ENCODE measurements around the gene TRAPPC2L.

DNA sequence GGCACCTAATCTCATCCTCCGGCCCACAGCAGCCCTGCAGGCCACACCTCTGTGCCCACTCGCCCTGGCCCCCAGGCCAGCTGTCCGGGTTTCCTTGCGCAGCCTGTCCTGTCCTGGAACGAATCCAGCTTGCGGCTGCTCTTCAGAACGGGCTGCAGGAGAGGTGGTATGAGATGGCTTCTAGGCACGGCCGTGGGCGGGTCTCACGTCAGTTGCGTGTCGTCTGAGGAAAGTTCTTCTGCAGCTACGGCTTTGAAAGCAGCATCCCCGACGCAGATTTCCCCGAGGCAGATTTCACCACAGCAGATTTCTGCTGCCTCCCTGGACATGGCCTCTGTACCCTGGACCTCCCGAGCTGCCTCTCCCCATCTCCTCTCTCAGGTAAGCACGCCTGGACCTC is 18.4 kb upstream of the TRAPPC2L start:
- TF ChIP-seq, protein P1, sequence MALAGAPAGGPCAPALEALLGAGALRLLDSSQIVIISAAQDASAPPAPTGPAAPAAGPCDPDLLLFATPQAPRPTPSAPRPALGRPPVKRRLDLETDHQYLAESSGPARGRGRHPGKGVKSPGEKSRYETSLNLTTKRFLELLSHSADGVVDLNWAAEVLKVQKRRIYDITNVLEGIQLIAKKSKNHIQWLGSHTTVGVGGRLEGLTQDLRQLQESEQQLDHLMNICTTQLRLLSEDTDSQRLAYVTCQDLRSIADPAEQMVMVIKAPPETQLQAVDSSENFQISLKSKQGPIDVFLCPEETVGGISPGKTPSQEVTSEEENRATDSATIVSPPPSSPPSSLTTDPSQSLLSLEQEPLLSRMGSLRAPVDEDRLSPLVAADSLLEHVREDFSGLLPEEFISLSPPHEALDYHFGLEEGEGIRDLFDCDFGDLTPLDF (CRISPR knock-in tag; IDR thresholded peaks at IDR 0.05) = no peak
- TF ChIP-seq CREB1 (CRISPR knock-in tag; IDR thresholded peaks at IDR 0.05) = no peak

Measured in WTC11 (cell line).